Endothelial cell of umbilical vein (primary cell): ENCODE data around the gene CDH20. TPM values are rescaled to one million over a fixed set of nuclear protein-coding genes. Genes with fewer than 3 reads are reported as not detected.

Experiments used
- BruUV-seq: library from RNA; stranded (reverse); fragments of 400-500 nt; replicated peaks from 2 replicates; lab custom pipeline; 2021; lab: Mats Ljungman, UMichigan
- CTCF ChIA-PET: fragments of 300-600, 350-600 bp; sonication (Branson Sonifier 250); formaldehyde crosslinking; loops from one replicate; lab custom pipeline; 2021; ENCODE audit warnings: antibody characterized with exemption, inconsistent platforms; lab: Charles Lee
- POLR2A ChIA-PET: fragments of 300-600, 350-600 bp; sonication (Branson Sonifier 250); formaldehyde crosslinking; loops from one replicate; lab custom pipeline; 2021; ENCODE audit warnings: antibody characterized with exemption, inconsistent platforms; lab: Charles Lee
- DNase-seq: peaks from one replicate; pipeline ENCODE4 v3.0.0-alpha.2; 2011; ENCODE audit warnings: low read depth, low spot score
- FAIRE-seq: peaks from 2 replicates; lab custom pipeline; 2011; peaks lifted over from hg19 to GRCh38; lab: Jason Lieb, UNC
- H2AFZ ChIP-seq: 2 replicates; pipeline ENCODE4 v1.6.0; 2012; ENCODE audit warnings: low read depth, low read length, control low read depth, inconsistent platforms
- H3K27ac ChIP-seq: 2 replicates; pipeline ENCODE4 v1.5.1; 2011; ENCODE audit warnings: low read depth, mild to moderate bottlenecking, control low read depth, low read length, moderate library complexity; ENCODE audit not compliant: insufficient read depth
- H3K27me3 ChIP-seq, 2 experiments: 2 replicates each; pipeline versions ENCODE4 v1.6.0 to v1.6.1; 2011; ENCODE audit warnings: low read length in 2 of 2, mixed read lengths in 1 of 2; ENCODE audit not compliant: control insufficient read depth in 2 of 2, insufficient read depth in 2 of 2
- H3K36me3 ChIP-seq, 2 experiments: 2 replicates in 1 of 2; 3 replicates in 1 of 2; pipeline ENCODE4 v1.5.1; 2011; ENCODE audit warnings: low read length in 2 of 2, mild to moderate bottlenecking in 1 of 2, moderate library complexity in 1 of 2; ENCODE audit not compliant: control insufficient read depth in 2 of 2, insufficient read depth in 2 of 2; ENCODE audit errors: extremely low read depth in 1 of 2
- H3K4me1 ChIP-seq: 3 replicates; pipeline ENCODE4 v1.5.1; 2011; ENCODE audit warnings: mild to moderate bottlenecking, low read length; ENCODE audit not compliant: control insufficient read depth, insufficient read depth; ENCODE audit errors: extremely low read depth
- H3K4me2 ChIP-seq: 2 replicates; pipeline ENCODE4 v1.6.1; 2011; ENCODE audit warnings: low read length, control low read depth, mixed read lengths; ENCODE audit not compliant: insufficient read depth
- H3K4me3 ChIP-seq, 3 experiments: fragments of 200-600 bp in 1 of 3; sonication (generic), shearing (Covaris generic) in 1 of 3; replicated peaks in 1 of 3; 2 replicates each; pipeline ENCODE4 v1.5.1; 2011 to 2016; ENCODE audit warnings: control low read depth in 3 of 3, low read length in 3 of 3, mild to moderate bottlenecking in 2 of 3, inconsistent platforms in 1 of 3, low read depth in 1 of 3, moderate library complexity in 1 of 3; ENCODE audit not compliant: insufficient read depth in 1 of 3
- H3K79me2 ChIP-seq: 2 replicates; pipeline ENCODE4 v1.6.0; 2012; ENCODE audit warnings: low read length, inconsistent platforms; ENCODE audit not compliant: control insufficient read depth, insufficient read depth
- H3K9ac ChIP-seq: replicated peaks from 2 replicates; pipeline ENCODE3; 2011; ENCODE audit warnings: low read length, control low read depth; ENCODE audit not compliant: insufficient read depth; ENCODE audit errors: extremely low read depth
- H3K9me1 ChIP-seq: replicated peaks from 3 replicates; pipeline ENCODE4 v1.6.0; 2011; ENCODE audit warnings: mild to moderate bottlenecking, low read length; ENCODE audit not compliant: control insufficient read depth, insufficient read depth; ENCODE audit errors: extremely low read depth
- H3K9me3 ChIP-seq: replicated peaks from 2 replicates; pipeline ENCODE4 v1.5.1; 2012; ENCODE audit warnings: low read length, inconsistent platforms; ENCODE audit not compliant: control insufficient read depth, insufficient read depth
- H4K20me1 ChIP-seq: replicated peaks from 2 replicates; pipeline ENCODE3; 2011; ENCODE audit warnings: mild to moderate bottlenecking, low read length; ENCODE audit not compliant: control insufficient read depth, insufficient read depth; ENCODE audit errors: extremely low read depth
- EZH2 ChIP-seq: IDR thresholded peaks from 2 replicates; pipeline ENCODE4 v1.6.1; 2012; ENCODE audit warnings: borderline replicate concordance, low read depth, mild to moderate bottlenecking, moderate library complexity, low read length, inconsistent platforms; ENCODE audit not compliant: severe bottlenecking
- FOS ChIP-seq: IDR thresholded peaks from 2 replicates; pipeline ENCODE4 v1.6.1; 2011; ENCODE audit warnings: mild to moderate bottlenecking, low read length, moderate library complexity, borderline replicate concordance; ENCODE audit not compliant: insufficient read depth
- MAX ChIP-seq: IDR thresholded peaks from 2 replicates; pipeline ENCODE4 v1.6.1; 2011; ENCODE audit not compliant: insufficient read depth, insufficient read length
- POLR2A ChIP-seq: IDR thresholded peaks from 2 replicates; pipeline ENCODE4 v1.6.1; 2012; ENCODE audit warnings: low read depth, mild to moderate bottlenecking, control low read depth, low read length
- POLR2AphosphoS5 ChIP-seq: IDR thresholded peaks from 2 replicates; pipeline ENCODE4 v1.6.1; 2012; ENCODE audit warnings: low read depth, mild to moderate bottlenecking, control low read depth, low read length, moderate library complexity; ENCODE audit not compliant: insufficient read depth
- dilution Hi-C: fragments of 300-500 bp; cut with MboI; formaldehyde crosslinking; loops from one replicate; pipeline ENCODE4 v1.15.0; 2019; ENCODE audit warnings: low sequenced_read_pairs; ENCODE audit not compliant: extremely low pct_ligation_motif_present
- intact Hi-C: fragments of 100-400 bp; cut with micrococcal nuclease; formaldehyde crosslinking; loops from one replicate; pipeline ENCODE4 v1.10.0; 2022
- polyA plus RNA-seq, 4 experiments: library from polyadenylated mRNA; depleted of rRNA in 3 of 4; stranded (reverse) in 3 of 4; unstranded in 1 of 4; fragments of >200 nt; gene quantifications; 2 replicates each; pipeline versions ENCODE4 v1.2.1 to v1.2.3, GENCODE V29; 2011 to 2012; ENCODE audit warnings: missing spikeins in 1 of 4
- total RNA-seq: library from RNA; stranded (reverse); gene quantifications from 2 replicates; pipeline ENCODE4 v1.2.3, GENCODE V29; 2021

The CDH20 gene
- total and polyA plus RNA-seq, 2 donors (not counting 3 experiments of a cell fraction or from before 2014, with no cell fraction given) = not detected

DNA sequence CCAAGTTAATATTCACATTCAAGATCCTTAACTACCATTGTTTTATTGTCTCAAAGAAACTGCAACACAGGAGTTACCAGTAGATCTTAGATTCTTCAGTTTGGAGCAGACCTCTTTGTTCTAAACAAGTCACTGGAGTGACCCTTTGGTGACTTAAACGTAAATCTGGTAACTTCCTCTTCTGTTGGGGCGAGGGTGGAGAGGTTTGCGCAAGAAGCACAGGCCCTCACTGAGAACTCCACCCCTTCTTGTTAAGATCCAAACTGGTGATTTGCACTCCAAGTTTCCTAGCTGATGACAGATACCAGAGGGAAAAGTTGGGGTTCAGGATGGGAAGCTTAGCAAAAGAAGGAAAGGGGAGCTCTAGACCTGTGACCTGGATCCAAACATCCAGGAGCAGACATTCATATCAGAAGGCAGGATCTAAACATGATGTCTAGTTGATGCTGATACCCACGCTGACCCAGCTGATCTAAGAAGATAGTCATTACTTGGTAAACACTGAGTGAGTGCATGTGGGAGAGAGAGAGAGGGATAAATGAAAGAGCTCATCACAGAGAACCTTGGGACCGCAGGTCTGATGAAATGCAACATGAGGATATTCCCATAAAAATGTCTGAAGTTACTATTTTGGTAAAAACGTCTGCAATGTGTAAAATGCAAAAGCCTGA, 256.0 kb downstream of the CDH20 start:
- Histone ChIP-seq H3K9me3 (no peaks in the 10 kb centered on the region), H3K9me1 (no peaks in the 10 kb centered on the region), H4K20me1 (no peaks in the 10 kb centered on the region), H3K4me3 (no peak overlapping the region), H3K36me3 (no peaks in the 10 kb centered on the region), H2AFZ (peak overlapping the region; percentile 30), H3K27ac (no peak overlapping the region), H3K4me1 (peaks cover 13% of the 10 kb centered on the region), H3K79me2 (no peaks in the 10 kb centered on the region), H3K4me2 (no peak overlapping the region), H3K27me3 (no peaks in the 10 kb centered on the region), H3K9ac (no peak overlapping the region)
- ChIA-PET CTCF (interaction anchor here (1.1 to 1.9 kb wide), 5 partner anchors 12 to 542 kb away, joined by 3 to 9 read pairs (median 7); no protein-coding TSS in a partner anchor), POLR2A (interaction anchor here (0.7 kb wide), 1 partner anchor 18 kb away, joined by 3 read pairs; no protein-coding TSS in a partner anchor)
- DNase-seq = no peak
- no TSS peak for BruUV-seq
- dilution Hi-C loops = no loop called here
- intact Hi-C loops = no loop called here
- TF ChIP-seq EZH2 = no peak
- peak; percentile 24 for FAIRE-seq

DNA sequence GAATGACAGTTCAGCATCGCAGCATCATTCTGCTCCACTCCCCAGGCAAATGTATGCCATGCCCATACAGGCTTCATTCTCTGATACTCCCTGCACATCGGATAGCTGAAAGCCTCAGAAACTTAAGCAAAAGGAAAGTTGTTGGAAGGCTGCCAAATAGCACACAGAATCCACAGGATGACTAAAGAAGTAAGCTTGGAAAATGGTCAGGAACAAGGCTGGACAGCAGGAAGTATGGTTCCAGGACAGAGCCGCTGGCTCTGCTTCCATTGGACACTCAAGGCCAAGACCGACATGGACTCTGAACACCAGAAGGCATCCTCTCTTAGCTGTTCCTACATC, 256.5 kb downstream of the CDH20 start:
- dilution Hi-C loops = no loop called here
- TF ChIP-seq POLR2AphosphoS5 (no peak), EZH2 (no peak), MAX (no peak), POLR2A (no peak), FOS (no peak)

More for the DNA sequence above, 256.5 kb downstream of the CDH20 start:
- H3K9ac ChIP-seq = no peak overlapping the region
- H3K9me3 ChIP-seq = no peaks in the 10 kb centered on the region
- DNase-seq (peak; percentile 65), FAIRE-seq (peak; percentile 74)
- H3K36me3 ChIP-seq = no peaks in the 10 kb centered on the region
- intact Hi-C loops = no loop called here
- no peak overlapping the region for H3K4me2 ChIP-seq
- no peaks in the 10 kb centered on the region for H3K9me1 ChIP-seq
- no peak overlapping the region for H3K27ac ChIP-seq
- CTCF ChIA-PET = interaction anchor here (1.1 to 1.9 kb wide), 5 partner anchors 12 to 541 kb away, joined by 3 to 9 read pairs (median 7); no protein-coding TSS in a partner anchor
- BruUV-seq = no TSS peak
- H3K4me1 ChIP-seq = peaks cover 13% of the 10 kb centered on the region
- H3K27me3 ChIP-seq = no peaks in the 10 kb centered on the region
- no peaks in the 10 kb centered on the region for H3K79me2 ChIP-seq
- no peak overlapping the region for H3K4me3 ChIP-seq
- H2AFZ ChIP-seq = peak overlapping the region; percentile 30
- POLR2A ChIA-PET = interaction anchor here (0.7 kb wide), 1 partner anchor 18 kb away, joined by 3 read pairs; no protein-coding TSS in a partner anchor
- H4K20me1 ChIP-seq = no peaks in the 10 kb centered on the region
